ES-I3 (cell line): ENCODE data around the gene SUSD5.
A peak's percentile ranks its signal among the peaks of the same experiment; 100 is the strongest.
"Not testable (repeated sequence)": the region's sequence is repeated elsewhere in the genome, so short reads cannot be mapped to it uniquely, and the experiment has no call there.

Experiments
- H3K36me3 ChIP-seq: 2 replicates; pipeline ENCODE4 v1.6.1; 2013; ENCODE audit warnings: mild to moderate bottlenecking, low read length, control low read depth, moderate library complexity; ENCODE audit not compliant: insufficient read depth
- H3K4me1 ChIP-seq: 2 replicates; pipeline ENCODE4 v1.6.1; 2013; ENCODE audit warnings: mild to moderate bottlenecking, control low read depth, low read length; ENCODE audit not compliant: insufficient read depth
- H3K9ac ChIP-seq: 2 replicates; pipeline ENCODE4 v1.6.1; 2013; ENCODE audit warnings: low read depth, mild to moderate bottlenecking, low read length, moderate library complexity
- H3K9me3 ChIP-seq: 2 replicates; pipeline ENCODE4 v1.6.1; 2013; ENCODE audit warnings: mild to moderate bottlenecking, low read length, moderate library complexity; ENCODE audit not compliant: control insufficient read depth, insufficient read depth

Gene SUSD5

DNA sequence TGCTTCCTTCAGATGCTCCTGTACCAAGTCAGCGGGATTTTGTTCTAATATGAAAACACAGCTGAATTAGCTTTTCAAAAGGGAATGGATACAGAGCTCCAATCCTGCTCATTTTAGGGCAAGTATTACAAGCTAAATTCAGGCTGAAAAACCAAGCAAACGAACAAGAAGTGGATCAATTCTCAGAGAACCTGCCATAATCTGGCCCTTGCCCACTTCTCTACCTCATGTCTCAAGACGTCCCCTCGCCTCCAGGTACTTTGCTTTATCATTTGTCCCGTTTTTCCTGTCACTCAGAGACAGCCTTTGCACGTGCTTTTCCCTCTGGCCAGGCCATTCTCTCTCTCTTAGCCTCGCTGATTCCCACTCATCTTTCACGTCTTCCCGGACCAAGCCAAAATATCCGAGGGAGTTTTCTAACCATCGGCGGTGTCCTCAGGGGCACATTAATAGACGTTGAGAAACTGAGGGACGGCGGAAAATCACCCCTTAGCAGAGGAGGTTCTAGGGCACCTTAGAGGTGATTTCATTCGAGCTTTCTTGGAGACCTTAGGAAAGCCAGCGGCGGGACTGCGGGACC lies 654 bp downstream of the SUSD5 start:
- no peaks in the 10 kb centered on the region for H3K36me3 ChIP-seq
- H3K9ac ChIP-seq: peak overlapping the region; percentile 62
- H3K9me3 ChIP-seq: no peaks in the 10 kb centered on the region
- H3K4me1 ChIP-seq: no peaks in the 10 kb centered on the region

DNA sequence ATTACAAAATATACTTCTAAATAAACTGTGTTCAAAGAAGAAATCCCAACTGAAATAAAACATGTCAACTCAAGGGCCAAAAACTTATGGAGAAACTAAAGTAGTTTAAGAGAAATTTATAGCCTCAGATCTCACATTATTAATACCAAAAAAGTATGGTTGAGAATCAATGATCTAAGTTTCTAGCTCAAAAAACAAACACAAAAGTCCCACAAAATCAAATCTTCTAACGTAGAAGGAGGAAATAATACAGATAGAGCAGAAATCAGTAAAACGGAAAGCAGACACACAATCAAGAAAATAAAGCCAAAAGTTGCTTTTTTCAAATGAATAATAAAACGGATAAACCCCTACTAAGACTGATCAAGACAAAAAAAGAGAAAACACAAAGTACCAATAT lies 2.9 kb downstream of the SUSD5 start:
- no peaks in the 10 kb centered on the region for H3K4me1 ChIP-seq
- no peaks in the 10 kb centered on the region; the same call in 1 of the 2 replicates for H3K9me3 ChIP-seq
- no peaks in the 10 kb centered on the region for H3K36me3 ChIP-seq

DNA sequence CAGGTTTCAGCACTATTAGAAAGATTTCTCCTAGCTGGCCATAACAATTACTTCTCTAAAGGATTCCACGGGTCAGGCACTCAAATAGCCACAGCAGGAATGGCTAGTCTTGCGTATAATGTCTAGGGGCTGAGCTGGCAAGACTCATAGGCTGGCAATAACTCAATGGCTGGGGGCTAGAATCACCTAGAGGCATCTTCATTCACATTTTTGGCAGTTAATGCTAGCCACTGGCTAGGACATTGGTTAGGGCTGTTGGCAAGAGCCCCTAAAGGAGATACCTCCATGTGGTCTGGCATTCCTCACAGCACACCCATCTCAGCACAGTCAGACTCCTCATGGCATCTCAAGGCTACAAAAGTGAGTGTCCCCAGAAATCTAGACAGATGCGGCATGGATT lies 6.2 kb downstream of the SUSD5 start:
- Histone ChIP-seq H3K9ac (no peak overlapping the region), H3K4me1 (no peaks in the 10 kb centered on the region), H3K36me3 (no peaks in the 10 kb centered on the region), H3K9me3 (no peaks in the 10 kb centered on the region; the same call in none of the 2 replicates)

More for the DNA sequence above, 2.9 kb downstream of the SUSD5 start:
- H3K9ac ChIP-seq: no peak overlapping the region

DNA sequence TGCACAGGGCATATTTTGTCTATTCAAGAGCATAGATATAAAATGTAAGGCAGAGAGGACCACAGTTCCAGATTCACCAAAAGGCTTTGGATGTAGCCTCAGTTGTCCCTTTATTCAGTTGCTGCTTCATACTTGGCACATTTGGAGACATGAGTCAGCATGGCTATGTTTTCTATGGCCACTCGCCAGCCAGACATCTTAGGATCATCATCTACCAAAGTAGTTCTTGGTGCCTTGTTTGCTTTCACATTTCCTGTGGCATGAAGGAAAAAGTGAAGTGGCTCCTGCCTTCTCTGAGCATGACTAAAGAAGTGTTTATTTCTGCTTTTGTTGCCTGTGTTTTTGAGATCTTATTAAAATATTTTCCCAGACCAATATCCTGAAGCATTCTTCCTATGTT lies 7.2 kb downstream of the SUSD5 start:
- Histone ChIP-seq H3K9me3 (no peaks in the 10 kb centered on the region; the same call in none of the 2 replicates), H3K4me1 (no peaks in the 10 kb centered on the region), H3K36me3 (no peaks in the 10 kb centered on the region), H3K9ac (no peak overlapping the region)

DNA sequence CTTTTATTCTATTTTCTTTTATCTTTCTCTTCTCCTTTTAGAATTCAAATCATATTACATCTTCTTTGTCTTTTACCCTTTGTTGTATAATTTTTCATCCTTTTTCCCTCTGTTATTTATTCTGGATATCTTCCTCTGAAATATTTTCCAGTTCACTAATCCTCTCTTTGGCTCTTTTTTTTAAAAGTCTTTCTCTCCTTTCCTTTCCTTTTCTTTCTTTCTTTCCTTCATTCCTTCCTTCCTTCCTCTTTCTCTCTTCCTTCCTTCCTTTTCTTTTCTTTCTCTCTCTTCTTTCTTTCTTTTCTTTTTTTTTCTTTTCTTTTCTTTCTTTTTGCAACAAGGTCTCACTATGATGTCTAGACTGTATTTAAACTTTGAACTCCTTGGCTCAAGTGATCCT lies 9.3 kb downstream of the SUSD5 start:
- Histone ChIP-seq H3K4me1 (no peaks in the 10 kb centered on the region), H3K9ac (no peak overlapping the region), H3K9me3 (no peaks in the 10 kb centered on the region; the same call in none of the 2 replicates), H3K36me3 (no peaks in the 10 kb centered on the region)

DNA sequence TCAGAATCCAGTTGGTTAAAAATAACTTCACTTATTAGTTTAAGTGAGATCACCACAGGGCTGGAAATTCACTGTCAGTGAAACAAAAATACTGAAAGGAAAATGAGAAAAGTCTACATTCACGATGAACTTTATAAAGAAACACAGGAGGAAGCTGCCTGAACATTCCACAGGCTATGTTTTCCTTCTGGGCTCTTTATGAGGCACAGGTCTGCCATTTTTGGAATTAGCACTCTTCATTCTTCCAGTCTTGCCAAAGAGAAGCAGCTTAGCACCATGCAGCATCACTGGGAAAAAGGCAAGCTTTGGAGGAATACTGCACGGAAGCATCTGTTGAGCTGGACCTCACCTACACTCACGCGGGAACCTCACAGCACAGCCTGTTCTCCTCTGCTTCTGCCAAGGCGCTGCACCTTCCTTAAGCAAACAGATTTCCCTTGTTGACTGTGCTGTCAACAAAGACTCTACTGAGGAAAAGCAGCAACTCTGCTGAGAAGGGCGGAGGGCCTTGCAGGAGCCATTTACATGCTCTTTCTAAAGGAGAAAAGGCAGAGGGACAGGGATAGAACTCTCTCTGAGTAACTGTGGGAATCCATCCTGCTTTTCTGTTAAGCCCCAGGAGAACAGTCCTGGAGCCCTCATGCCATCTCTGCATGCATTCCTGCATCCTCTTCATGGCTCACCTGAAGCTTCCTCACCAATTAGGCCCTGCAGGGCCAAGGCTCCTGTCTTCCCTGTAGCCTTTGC lies 15.7 kb downstream of the SUSD5 start:
- H3K4me1 ChIP-seq: no peaks in the 10 kb centered on the region
- H3K9ac ChIP-seq: no peak overlapping the region
- no peaks in the 10 kb centered on the region for H3K9me3 ChIP-seq
- no peaks in the 10 kb centered on the region for H3K36me3 ChIP-seq

DNA sequence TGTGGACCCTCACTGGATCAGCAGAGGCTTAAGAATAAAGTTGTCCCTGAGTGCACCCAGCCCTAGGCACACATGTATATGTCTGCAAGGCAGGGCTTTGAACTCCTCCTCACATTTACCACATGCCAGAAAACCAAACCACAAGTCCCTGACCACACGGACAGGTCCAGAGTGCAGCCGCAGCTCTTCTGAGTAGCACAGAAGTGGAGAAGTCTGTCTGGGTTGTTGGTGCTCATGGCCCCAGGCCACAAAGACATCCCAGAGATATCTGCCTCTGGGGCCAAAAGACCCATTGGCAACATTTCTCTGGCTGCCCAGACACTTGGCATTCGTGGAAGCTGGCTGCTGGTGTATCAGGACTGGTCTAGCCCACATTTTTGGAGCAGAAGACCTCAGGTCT lies 17.4 kb downstream of the SUSD5 start:
- Histone ChIP-seq H3K36me3 (no peaks in the 10 kb centered on the region), H3K4me1 (no peaks in the 10 kb centered on the region), H3K9me3 (no peaks in the 10 kb centered on the region), H3K9ac (no peak overlapping the region)

DNA sequence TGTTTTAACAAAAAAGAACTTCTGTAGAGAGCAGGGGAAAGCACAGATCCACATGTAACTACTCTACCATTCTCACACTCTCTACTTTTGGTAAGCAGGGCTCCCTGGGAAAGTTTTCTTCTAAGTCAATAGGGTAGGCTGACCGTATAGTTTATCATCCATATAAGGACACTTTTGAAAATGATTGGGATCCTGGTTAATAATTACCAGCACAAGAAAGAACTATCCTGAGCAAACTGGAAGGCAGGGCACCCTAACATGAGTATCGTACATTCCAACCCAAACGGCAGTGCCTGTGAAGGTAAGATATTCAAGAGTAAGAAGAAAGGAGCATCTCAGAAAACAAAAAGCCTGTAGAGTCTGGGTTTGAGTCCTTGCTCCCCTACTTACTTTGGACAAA lies 22.1 kb downstream of the SUSD5 start:
- H3K9me3 ChIP-seq: no peaks in the 10 kb centered on the region

DNA sequence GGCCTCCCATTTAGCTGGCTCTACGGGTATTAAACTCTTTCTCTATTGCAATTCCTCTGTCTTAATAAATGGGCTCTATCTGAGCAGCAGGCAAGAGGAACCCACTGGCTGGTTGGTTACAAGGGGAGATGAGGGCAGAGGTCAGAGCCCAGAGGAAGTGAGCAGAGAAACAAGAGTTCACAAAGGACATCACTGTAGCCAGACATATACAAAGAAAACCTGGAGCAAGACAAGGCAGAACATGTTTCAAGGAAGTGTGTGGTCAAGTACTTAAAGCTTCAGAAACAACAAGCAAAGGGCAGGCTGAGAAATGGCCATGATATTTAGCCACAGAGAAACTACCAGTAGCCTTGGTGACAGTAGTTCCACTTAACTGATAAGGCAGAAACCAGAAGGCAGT lies 24.3 kb downstream of the SUSD5 start:
- H3K4me1 ChIP-seq: no peaks in the 10 kb centered on the region
- H3K9me3 ChIP-seq: no peaks in the 10 kb centered on the region
- H3K9ac ChIP-seq: no peak overlapping the region
- no peaks in the 10 kb centered on the region for H3K36me3 ChIP-seq

More for the DNA sequence above, 22.1 kb downstream of the SUSD5 start:
- Histone ChIP-seq H3K36me3 (no peaks in the 10 kb centered on the region), H3K4me1 (no peaks in the 10 kb centered on the region), H3K9ac (no peak overlapping the region)

DNA sequence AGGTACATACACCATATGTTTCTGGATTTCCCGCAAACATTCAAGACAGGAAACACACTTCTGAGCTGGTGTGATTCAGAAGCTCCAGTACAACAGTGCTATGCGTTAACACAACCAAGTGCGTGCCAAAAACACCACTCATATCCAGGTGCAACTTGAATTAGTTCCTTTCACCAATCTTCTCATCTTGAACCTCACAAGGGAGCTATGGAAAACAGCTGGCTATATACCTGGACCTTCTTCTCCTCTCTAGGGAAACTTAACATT lies 31.3 kb downstream of the SUSD5 start:
- H3K9ac ChIP-seq: no peak overlapping the region
- H3K4me1 ChIP-seq: no peaks in the 10 kb centered on the region
- H3K9me3 ChIP-seq: peaks cover 1% of the 10 kb centered on the region; the same call in 1 of the 2 replicates
- no peaks in the 10 kb centered on the region for H3K36me3 ChIP-seq

DNA sequence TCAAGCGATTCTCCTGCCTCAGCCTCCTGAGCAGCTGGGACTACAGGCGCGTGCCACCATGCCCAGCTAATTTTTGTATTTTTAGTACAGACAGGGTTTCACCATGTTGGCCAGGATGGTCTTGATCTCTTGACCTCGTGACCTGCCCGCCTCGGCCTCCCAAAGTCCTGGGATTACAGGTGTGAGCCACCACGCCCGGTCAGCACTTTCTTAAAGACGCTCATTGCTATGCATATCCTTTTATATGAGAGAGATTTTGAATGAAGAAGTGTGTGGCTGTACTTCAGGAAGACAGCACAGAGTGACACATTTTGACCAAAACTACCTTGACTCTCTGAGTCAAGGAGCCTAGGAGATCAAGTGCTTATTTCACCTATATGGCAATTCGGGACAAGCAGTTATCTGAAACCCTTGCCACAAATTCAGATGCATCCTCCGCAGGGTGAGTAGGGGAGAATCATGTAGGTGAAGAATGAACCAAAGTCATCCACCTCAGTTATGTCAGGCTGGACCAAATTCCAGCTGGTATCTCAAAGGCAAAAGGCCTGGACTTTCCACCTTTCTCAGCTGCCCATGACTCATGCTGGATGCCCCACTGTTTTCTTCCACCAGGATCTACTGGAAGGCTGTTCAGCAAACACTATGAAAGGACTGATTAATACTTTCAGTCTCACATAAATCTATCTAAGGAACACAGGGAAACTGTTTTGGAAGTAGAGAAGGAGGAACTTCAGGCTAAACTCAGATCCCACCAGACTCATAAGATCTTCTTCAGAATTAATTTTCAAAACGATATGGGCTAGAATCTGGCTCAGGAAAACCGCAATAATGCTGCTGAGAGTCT lies 31.9 kb downstream of the SUSD5 start:
- no peaks in the 10 kb centered on the region for H3K4me1 ChIP-seq
- no peaks in the 10 kb centered on the region for H3K36me3 ChIP-seq
- H3K9me3 ChIP-seq: peaks cover 3% of the 10 kb centered on the region; the same call in 1 of the 2 replicates
- H3K9ac ChIP-seq: no peak overlapping the region

DNA sequence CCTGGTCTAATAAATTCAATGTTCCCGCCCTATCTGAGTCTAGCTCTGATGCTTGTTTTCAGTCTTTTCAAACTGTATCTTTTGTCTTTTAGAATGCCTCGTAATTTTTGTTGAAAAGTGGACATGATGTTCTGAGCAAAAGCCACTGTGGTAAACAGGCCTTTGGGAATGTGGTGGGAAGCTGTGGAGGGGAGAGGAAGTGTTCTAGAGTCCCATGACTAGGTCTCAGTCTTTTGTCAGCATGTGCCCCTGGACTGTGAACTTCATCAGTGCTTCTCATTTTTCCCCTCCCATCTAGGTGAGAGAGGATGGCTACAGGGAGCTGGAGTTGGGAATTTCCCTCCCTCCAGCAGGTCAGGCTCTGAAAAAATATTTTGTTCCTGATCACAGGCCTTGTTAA lies 33.7 kb downstream of the SUSD5 start:
- no peaks in the 10 kb centered on the region for H3K4me1 ChIP-seq
- peaks cover 3% of the 10 kb centered on the region for H3K9me3 ChIP-seq
- no peak overlapping the region for H3K9ac ChIP-seq
- H3K36me3 ChIP-seq: no peaks in the 10 kb centered on the region

DNA sequence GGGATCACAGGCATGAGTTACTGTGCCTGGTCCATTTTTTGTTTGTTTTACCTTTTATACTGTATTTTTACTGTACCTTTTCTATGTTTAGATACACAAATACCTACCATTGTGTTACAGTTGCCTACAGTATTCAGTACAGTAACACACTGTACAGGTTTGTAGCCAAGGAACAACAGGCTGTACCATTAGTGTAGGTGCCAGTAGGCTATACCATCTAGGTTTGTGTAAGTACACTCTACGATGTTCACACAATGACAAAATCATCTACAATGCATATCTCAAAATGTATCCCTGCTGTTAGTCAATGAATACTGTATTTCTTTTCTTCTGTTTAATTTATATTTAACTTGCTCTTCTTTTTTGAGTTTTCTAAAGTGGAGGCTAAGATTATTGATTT lies 37.0 kb downstream of the SUSD5 start:
- H3K36me3 ChIP-seq, H3K4me1 ChIP-seq, H3K9ac ChIP-seq, H3K9me3 ChIP-seq: not testable (repeated sequence)

DNA sequence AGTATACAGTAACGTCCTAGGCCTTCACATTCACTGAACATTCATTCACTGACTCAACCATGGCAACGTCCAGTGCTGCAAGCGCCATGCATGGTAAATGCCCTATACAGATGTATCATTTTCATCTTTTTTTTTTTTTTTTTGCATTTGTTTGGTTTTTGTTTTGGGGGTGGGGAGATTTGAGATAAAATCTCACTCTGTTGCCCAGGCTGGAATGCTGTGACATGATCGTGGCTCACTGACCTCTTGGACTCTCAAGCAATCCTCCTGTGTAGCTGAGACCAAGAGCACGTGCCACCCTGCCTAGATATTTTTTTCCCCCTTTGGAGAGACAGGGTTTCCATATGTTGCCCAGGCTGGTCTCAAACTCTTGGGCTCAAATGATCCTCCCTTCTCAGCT lies 37.4 kb downstream of the SUSD5 start:
- Histone ChIP-seq H3K9me3 (peaks cover 3% of the 10 kb centered on the region), H3K9ac (no peak overlapping the region), H3K4me1 (no peaks in the 10 kb centered on the region)

DNA sequence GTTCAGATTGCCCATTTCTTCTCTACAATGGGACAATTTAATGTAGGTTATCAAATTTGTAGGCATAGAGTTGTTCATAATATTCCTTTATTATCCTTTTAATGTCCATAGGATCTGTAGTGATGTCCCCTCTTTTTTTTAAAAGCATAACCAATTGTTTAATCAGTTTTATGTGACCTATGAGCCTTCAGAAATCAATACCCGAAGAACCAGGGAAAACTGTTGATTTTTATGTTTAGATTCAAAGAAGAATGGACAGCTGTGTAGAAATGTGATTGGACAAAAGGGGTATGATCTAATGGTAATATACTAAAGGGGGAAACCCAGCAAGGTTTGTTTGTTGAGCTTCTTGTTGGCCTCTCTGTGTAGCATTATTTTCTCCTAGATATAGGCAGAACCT lies 39.5 kb downstream of the SUSD5 start:
- no peaks in the 10 kb centered on the region for H3K36me3 ChIP-seq
- H3K9me3 ChIP-seq: peaks cover 3% of the 10 kb centered on the region
- no peak overlapping the region for H3K9ac ChIP-seq
- no peaks in the 10 kb centered on the region for H3K4me1 ChIP-seq

More for the DNA sequence above, 37.4 kb downstream of the SUSD5 start:
- H3K36me3 ChIP-seq: no peaks in the 10 kb centered on the region
